IMR-90 (cell line): ENCODE measurements around the gene MSRB1. TPM values are rescaled to one million over a fixed set of nuclear protein-coding genes. Genes with fewer than 3 reads are reported as not detected.

ENCODE experiments used
- ATAC-seq: fragments of 200-7000 bp; cut with Tn5 transposase; 2 replicates; pipeline ENCODE4 v1.9.1; 2020; ENCODE audit warnings: low read depth, mild to moderate bottlenecking, moderate library complexity
- BruUV-seq: library from RNA; stranded (reverse); fragments of 400-500 nt; replicated peaks from 2 replicates; lab custom pipeline; 2021; lab: Mats Ljungman, UMichigan
- CTCF ChIA-PET: fragments of 300-600 bp; formaldehyde crosslinking; extraction: SDS; loops from one replicate; lab custom pipeline; 2021; ENCODE audit warnings: antibody characterized with exemption; lab: Yijun Ruan, JAX
- POLR2A ChIA-PET: fragments of 300-600 bp; sonication (Branson Sonifier 250); formaldehyde crosslinking; loops from one replicate; lab custom pipeline; 2022; ENCODE audit warnings: antibody characterized with exemption; ENCODE audit not compliant: unreplicated experiment; lab: Charles Lee
- DNase-seq: peaks from one replicate; pipeline ENCODE4 v3.0.0; 2013
- H2AFZ ChIP-seq: replicated peaks from 2 replicates; pipeline ENCODE3; 2013; ENCODE audit warnings: low read length, mild to moderate bottlenecking; ENCODE audit not compliant: poor library complexity
- H2AK5ac ChIP-seq: 2 replicates; pipeline ENCODE4 v1.6.1; 2013; ENCODE audit warnings: low read depth, low read length, inconsistent platforms
- H2AK9ac ChIP-seq: replicated peaks from 2 replicates; pipeline ENCODE3; 2013; ENCODE audit warnings: mild to moderate bottlenecking, low read depth, low read length, moderate library complexity; ENCODE audit not compliant: poor library complexity
- H2BK120ac ChIP-seq: 2 replicates; pipeline ENCODE4 v1.6.1; 2013; ENCODE audit warnings: low read depth, low read length, inconsistent platforms
- H2BK15ac ChIP-seq: 3 replicates; pipeline ENCODE4 v1.6.1; 2013; ENCODE audit warnings: low read depth, low read length, inconsistent platforms
- H2BK20ac ChIP-seq: 2 replicates; pipeline ENCODE4 v1.6.1; 2013; ENCODE audit warnings: low read depth, mild to moderate bottlenecking, inconsistent platforms, low read length, moderate library complexity
- H2BK5ac ChIP-seq: 2 replicates; pipeline ENCODE4 v1.6.1; 2013; ENCODE audit warnings: mild to moderate bottlenecking, low read depth, low read length, inconsistent platforms; ENCODE audit not compliant: poor library complexity, severe bottlenecking
- H3K14ac ChIP-seq: replicated peaks from 2 replicates; pipeline ENCODE4 v1.6.1; 2013; ENCODE audit warnings: low read depth, low read length, inconsistent platforms
- H3K18ac ChIP-seq: 2 replicates; pipeline ENCODE4 v1.6.1; 2013; ENCODE audit warnings: low read depth, low read length, control low read depth
- H3K23ac ChIP-seq: 2 replicates; pipeline ENCODE4 v1.6.1; 2013; ENCODE audit warnings: low read depth, low read length, inconsistent platforms
- H3K27ac ChIP-seq: 2 replicates; pipeline ENCODE4 v1.5.1; 2013; ENCODE audit warnings: mild to moderate bottlenecking, control low read depth, low read length; ENCODE audit not compliant: insufficient read depth
- H3K27me3 ChIP-seq: 2 replicates; pipeline ENCODE4 v1.6.1; 2013; ENCODE audit warnings: low read length; ENCODE audit not compliant: control insufficient read depth, insufficient read depth
- H3K36me3 ChIP-seq: 2 replicates; pipeline ENCODE4 v1.6.1; 2013; ENCODE audit warnings: low read length, mixed read lengths; ENCODE audit not compliant: control insufficient read depth, insufficient read depth
- H3K4ac ChIP-seq: 2 replicates; pipeline ENCODE4 v1.6.1; 2013; ENCODE audit warnings: low read depth, low read length, inconsistent platforms
- H3K4me1 ChIP-seq: 2 replicates; pipeline ENCODE4 v1.6.1; 2013; ENCODE audit warnings: low read length, mixed read lengths; ENCODE audit not compliant: control insufficient read depth, insufficient read depth
- H3K4me2 ChIP-seq: 2 replicates; pipeline ENCODE4 v1.6.1; 2013; ENCODE audit warnings: low read depth, mild to moderate bottlenecking, control low read depth, low read length, moderate library complexity
- H3K4me3 ChIP-seq: 2 replicates; pipeline ENCODE4 v1.5.1; 2013; ENCODE audit warnings: low read depth, mild to moderate bottlenecking, control low read depth, low read length, moderate library complexity; ENCODE audit not compliant: insufficient read depth
- H3K56ac ChIP-seq: 2 replicates; pipeline ENCODE4 v1.6.1; 2013; ENCODE audit warnings: low read length, inconsistent platforms; ENCODE audit not compliant: insufficient read depth; ENCODE audit errors: extremely low read depth
- H3K79me1 ChIP-seq, 2 experiments: 2 replicates each; pipeline ENCODE4 v1.6.1; 2013; ENCODE audit warnings: low read length in 2 of 2, inconsistent platforms in 1 of 2, low read depth in 1 of 2
- H3K9ac ChIP-seq: 2 replicates; pipeline ENCODE4 v1.6.1; 2013; ENCODE audit warnings: low read depth, low read length, control low read depth
- H3K9me1 ChIP-seq: 2 replicates; pipeline ENCODE4 v1.6.1; 2013; ENCODE audit warnings: low read length, inconsistent platforms; ENCODE audit not compliant: insufficient read depth
- H3K9me3 ChIP-seq: 2 replicates; pipeline ENCODE4 v1.6.1; 2013; ENCODE audit warnings: low read length; ENCODE audit not compliant: control insufficient read depth, insufficient read depth
- H4K20me1 ChIP-seq: 2 replicates; pipeline ENCODE4 v1.6.1; 2013; ENCODE audit warnings: low read length, inconsistent platforms; ENCODE audit not compliant: insufficient read depth
- H4K5ac ChIP-seq: 2 replicates; pipeline ENCODE4 v1.6.1; 2013; ENCODE audit warnings: mild to moderate bottlenecking, low read depth, low read length, control low read depth
- H4K8ac ChIP-seq, 2 experiments: 2 replicates each; pipeline ENCODE4 v1.6.1; 2013; ENCODE audit warnings: low read depth in 2 of 2, low read length in 2 of 2, control low read depth in 1 of 2, inconsistent platforms in 1 of 2
- H4K91ac ChIP-seq: 2 replicates; pipeline ENCODE4 v1.6.1; 2013; ENCODE audit warnings: low read depth, low read length, inconsistent platforms; ENCODE audit not compliant: insufficient read depth
- CEBPB ChIP-seq: IDR thresholded peaks from 2 replicates; pipeline ENCODE4 v1.6.1; 2012; ENCODE audit warnings: low read depth, low read length, improper control_type of control experiment
- ELK1 ChIP-seq: fragments of 150-350 bp; IDR thresholded peaks from 2 replicates; pipeline ENCODE4 v1.6.1; 2016; ENCODE audit warnings: low read depth, mild to moderate bottlenecking, low read length, moderate library complexity, borderline replicate concordance
- FOS ChIP-seq: fragments of 150-350 bp; IDR thresholded peaks from 2 replicates; pipeline ENCODE4 v1.6.1; 2016; ENCODE audit warnings: low read depth, low read length
- MAZ ChIP-seq: IDR thresholded peaks from 2 replicates; pipeline ENCODE4 v1.6.1; 2012; ENCODE audit warnings: low read depth, mild to moderate bottlenecking, low read length, improper control_type of control experiment, moderate library complexity, borderline replicate concordance
- POLR2A ChIP-seq: IDR thresholded peaks from 2 replicates; pipeline ENCODE4 v1.6.1; 2012; ENCODE audit warnings: mild to moderate bottlenecking, low read depth, low read length
- RCOR1 ChIP-seq: IDR thresholded peaks from 2 replicates; pipeline ENCODE4 v1.6.1; 2012; ENCODE audit warnings: mild to moderate bottlenecking, low read length, improper control_type of control experiment; ENCODE audit not compliant: insufficient replicate concordance
- WGBS, 2 experiments: methylation state at CpG; one replicate each; pipeline versions ENCODE4 v1.1.5 to v1.1.7; 2013; ENCODE audit warnings: missing lambda C conversion rate in 2 of 2; ENCODE audit not compliant: insufficient read length in 1 of 2; ENCODE audit errors: extremely low coverage in 2 of 2; 5-methylcytosine and 5-hydroxymethylcytosine counted together
- dilution Hi-C: fragments of 300-500 bp; cut with HindIII; formaldehyde crosslinking; loops from one replicate; pipeline ENCODE4 v1.14.3; 2018; ENCODE audit warnings: low sequenced_read_pairs; ENCODE audit not compliant: unreplicated experiment
- in situ Hi-C: fragments of 300-500 bp; cut with MboI; formaldehyde crosslinking; loops from 3 replicates; pipeline ENCODE4 v1.14.3; 2019; ENCODE audit warnings: low sequenced_read_pairs, inconsistent platforms, mixed read lengths
- intact Hi-C: fragments of 100-400 bp; cut with micrococcal nuclease; formaldehyde crosslinking; loops from 2 replicates; pipeline ENCODE4 v1.10.0; 2022
- polyA plus RNA-seq, 3 experiments: library from polyadenylated mRNA; depleted of rRNA; stranded (reverse); fragments of >200 nt; gene quantifications; 2 replicates each; pipeline ENCODE4 v1.2.3, GENCODE V29; 2012; ENCODE audit warnings: low replicate concordance in 1 of 3
- total RNA-seq: library from RNA; depleted of rRNA; stranded (reverse); fragments of >200 nt; gene quantifications from 2 replicates; pipeline ENCODE4 v1.2.3, GENCODE V29; 2012

MSRB1 gene
- total and polyA plus RNA-seq, 2 of the 4 experiments (the other 2 are of a cell fraction), result 17.0 to 32.3 TPM

GRCh38 chr16:1895949-1896675, 46.9 kb downstream of the MSRB1 start:
- ATAC-seq, result no peak
- Histone ChIP-seq H4K8ac (no peak overlapping the region), H2AK9ac (no peak overlapping the region), H2BK5ac (no peak overlapping the region), H3K14ac (no peak overlapping the region), H4K20me1 (no peaks in the 10 kb centered on the region), H3K4me3 (no peak overlapping the region), H2BK120ac (no peak overlapping the region), H2BK20ac (no peak overlapping the region), H4K5ac (no peak overlapping the region), H3K9me3 (no peaks in the 10 kb centered on the region), H3K18ac (no peak overlapping the region), H3K27me3 (peaks cover 43% of the 10 kb centered on the region), H4K91ac (no peak overlapping the region), H3K4ac (no peak overlapping the region), H2BK15ac (no peak overlapping the region), H3K9me1 (no peaks in the 10 kb centered on the region), H3K79me1 (no peaks in the 10 kb centered on the region), H3K56ac (no peak overlapping the region), H3K23ac (no peak overlapping the region), H3K4me1 (no peaks in the 10 kb centered on the region), H3K27ac (no peak overlapping the region), H2AK5ac (no peak overlapping the region), H3K9ac (no peak overlapping the region), H3K4me2 (no peak overlapping the region), H3K36me3 (no peaks in the 10 kb centered on the region), H2AFZ (no peak overlapping the region)
- CTCF ChIA-PET, result no interaction called here
- POLR2A ChIA-PET, result no interaction called here
- WGBS, 2 experiments, result 42% methylated on average over 4 of the region's 27 CpGs; no CpG with 5 or more reads in 1 of the 2 experiments
- no peak for DNase-seq
- intact Hi-C loops (no loop called here), in situ Hi-C loops (loop anchor here (25.0 kb wide), 1 partner anchor 491 kb away; no protein-coding TSS in a partner anchor), dilution Hi-C loops (no loop called here)
- no peak for TF ChIP-seq POLR2A
- no peak for TF ChIP-seq MAZ
- no peak for TF ChIP-seq RCOR1
- no peak for TF ChIP-seq ELK1
- no peak for TF ChIP-seq CEBPB
- TF ChIP-seq FOS, result no peak
- no TSS peak for BruUV-seq
